NCI-H524 treated with DMSO at 0.1 percent for 48 hours (cell line): ENCODE measurements around the gene BAIAP2L1.
A peak's percentile ranks its signal among the peaks of the same experiment; 100 is the strongest.
"Not testable (repeated sequence)": the region's sequence is repeated elsewhere in the genome, so short reads cannot be mapped to it uniquely, and the experiment has no call there.

Source experiments
- DNase-seq: peaks from one replicate; lab custom pipeline; 2025; lab: John Stamatoyannopoulos, UW

Gene BAIAP2L1

DNA sequence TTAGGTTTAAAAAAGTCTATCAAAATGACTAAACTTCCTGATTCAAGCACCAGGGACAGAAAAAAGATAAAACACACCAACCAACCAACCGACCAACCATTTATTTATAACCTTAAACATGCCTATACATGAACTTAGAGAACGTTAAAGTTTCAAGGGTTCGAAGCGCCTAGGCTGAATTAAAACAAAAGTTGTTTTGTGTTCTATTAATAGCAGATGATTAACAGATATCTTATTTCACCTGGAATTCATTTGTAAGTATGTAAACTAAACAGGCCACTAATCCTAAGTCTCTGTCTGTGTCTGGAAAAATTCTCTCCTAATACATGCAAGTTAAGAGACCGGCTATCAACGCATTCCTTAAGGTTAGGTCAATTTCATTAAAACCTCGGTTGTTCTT is 1.4 kb downstream of the BAIAP2L1 start:
- DNase-seq: no peak

- no peak for DNase-seq
Measured at GRCh38 chr7:98398567-98399372, 2.1 kb downstream of the BAIAP2L1 start.

- DNase-seq: no peak
Measured at GRCh38 chr7:98396768-98397167, 4.1 kb downstream of the BAIAP2L1 start.

DNA sequence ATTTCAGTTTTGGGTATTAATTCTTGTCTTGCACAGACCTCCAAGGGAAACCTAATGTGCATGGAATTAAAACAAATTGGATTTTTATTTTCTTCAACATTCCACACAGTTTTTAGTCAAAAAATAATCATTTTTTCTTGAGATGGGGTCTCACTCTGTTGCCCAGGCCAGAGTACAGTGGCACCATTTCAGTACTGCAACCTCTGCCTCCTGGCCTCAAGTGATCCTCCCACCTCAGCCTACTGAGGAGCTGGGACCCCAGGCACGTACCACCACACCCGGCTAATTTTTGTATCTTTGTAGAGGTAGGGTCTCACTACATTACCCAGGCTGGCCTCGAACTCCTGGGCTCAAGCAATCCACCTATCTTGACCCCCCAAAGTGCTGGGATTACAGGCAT is 4.9 kb downstream of the BAIAP2L1 start:
- DNase-seq: no peak

DNA sequence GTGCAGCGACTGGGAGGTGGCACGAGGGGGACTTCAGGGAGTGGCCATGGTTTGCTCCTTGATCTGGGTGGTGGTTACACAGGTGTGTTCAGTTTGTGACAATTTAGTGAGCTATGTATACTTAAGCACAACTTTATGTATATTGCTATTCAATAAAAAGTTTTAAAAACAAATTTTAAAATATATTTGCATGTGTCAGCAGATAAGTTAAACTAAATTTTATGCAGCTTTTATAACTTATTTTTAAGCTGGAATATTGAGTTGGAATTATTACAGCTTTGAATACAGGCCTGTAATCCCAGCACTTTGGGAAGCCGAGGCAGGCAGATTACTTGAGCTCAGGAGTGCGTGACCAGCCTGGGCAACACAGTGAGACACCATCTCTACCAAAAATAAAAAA is 5.4 kb downstream of the BAIAP2L1 start:
- DNase-seq: no peak

- no peak for DNase-seq
Measured at GRCh38 chr7:98394377-98394836, 6.5 kb downstream of the BAIAP2L1 start.

- DNase-seq: no peak
Measured at GRCh38 chr7:98387544-98388226, 13.2 kb downstream of the BAIAP2L1 start.

GRCh38 chr7:98387131-98387530 is 13.8 kb downstream of the BAIAP2L1 start:
- DNase-seq: no peak

DNA sequence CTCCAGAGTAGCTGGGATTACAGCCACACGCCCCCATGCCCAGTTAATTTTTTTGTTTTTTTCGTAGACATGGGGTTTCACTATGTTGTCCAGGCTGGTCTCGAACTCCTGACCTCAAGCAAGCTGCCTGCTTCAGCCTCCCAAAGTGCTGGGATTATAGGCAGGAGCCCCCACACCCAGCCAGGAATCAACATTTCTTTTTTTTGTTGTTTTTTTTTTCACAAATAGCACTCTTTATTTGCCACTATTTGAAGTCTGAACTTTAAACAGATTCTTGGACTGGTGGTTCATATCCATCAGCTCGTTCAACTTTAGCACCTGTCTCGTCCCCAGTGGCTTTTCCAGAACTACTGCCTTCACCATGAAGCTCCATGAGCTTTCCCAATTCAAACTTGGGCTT is 15.4 kb downstream of the BAIAP2L1 start:
- not testable (repeated sequence) for DNase-seq

- no peak for DNase-seq
Measured at GRCh38 chr7:98378210-98378819, 22.6 kb downstream of the BAIAP2L1 start.

- no peak for DNase-seq
Measured at GRCh38 chr7:98376711-98377110, 24.2 kb downstream of the BAIAP2L1 start.

- DNase-seq: no peak
Measured at GRCh38 chr7:98375664-98376063, 25.2 kb downstream of the BAIAP2L1 start.

GRCh38 chr7:98374285-98374680 is 26.6 kb downstream of the BAIAP2L1 start:
- DNase-seq: no peak

DNA sequence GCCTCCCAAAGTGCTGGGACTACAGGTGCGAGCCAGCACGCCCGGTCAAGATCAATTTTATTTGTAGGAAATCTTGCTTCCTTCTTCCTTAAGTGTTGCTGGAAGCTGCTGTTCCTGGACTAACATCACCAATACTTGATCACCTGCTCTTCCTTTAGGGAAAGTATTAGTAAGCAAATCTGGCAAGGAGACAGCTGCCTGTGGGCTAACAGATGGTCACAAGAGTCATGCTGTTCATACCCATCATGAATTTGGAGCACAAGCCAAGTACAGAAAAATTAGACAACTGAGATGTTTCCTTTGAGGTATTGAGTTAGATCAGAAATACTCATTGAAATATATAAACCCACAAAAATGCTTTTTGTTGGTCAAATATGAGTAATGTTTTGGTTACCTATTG is 27.9 kb downstream of the BAIAP2L1 start:
- peak; percentile 83 for DNase-seq

DNA sequence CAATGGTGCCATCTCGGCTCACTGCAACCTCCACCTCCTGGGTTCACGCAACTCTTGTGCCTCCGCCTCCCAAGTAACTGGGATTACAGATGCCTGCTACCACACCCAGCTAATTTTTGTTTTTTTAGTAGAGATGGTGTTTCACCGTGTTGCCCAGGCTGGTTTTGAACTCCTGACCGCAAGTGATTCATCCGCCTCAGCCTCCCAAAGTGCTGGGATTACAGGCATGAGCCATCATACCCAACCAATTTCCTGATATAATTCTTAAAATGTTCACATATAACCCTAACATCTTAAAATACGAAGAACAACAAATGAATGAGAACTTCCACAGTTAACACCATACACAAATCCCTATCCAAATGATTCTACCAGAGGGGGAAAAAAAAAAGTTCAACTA is 31.2 kb downstream of the BAIAP2L1 start:
- DNase-seq: no peak

DNA sequence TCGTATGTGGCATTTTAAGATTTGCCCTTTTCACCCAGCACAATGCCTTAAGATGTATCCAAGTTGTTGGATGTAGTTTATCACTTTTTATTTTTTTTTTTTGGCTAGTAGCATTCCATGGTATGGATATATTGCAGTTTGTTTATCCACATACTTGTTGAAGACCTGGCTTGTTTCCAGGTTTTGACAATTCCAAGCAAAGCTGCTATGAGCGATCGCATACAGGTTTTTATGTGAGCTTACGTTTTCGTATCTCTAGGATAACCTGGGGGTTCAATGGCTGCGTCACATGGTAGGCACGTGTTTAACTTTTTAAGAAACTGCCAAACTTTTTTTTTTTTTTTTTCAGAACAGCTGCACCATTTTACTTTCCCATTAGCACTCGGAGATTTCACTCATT is 32.2 kb downstream of the BAIAP2L1 start:
- DNase-seq: no peak

- DNase-seq: no peak
Measured at GRCh38 chr7:98366562-98366938, 34.3 kb downstream of the BAIAP2L1 start.

GRCh38 chr7:98365863-98366561 is 34.9 kb downstream of the BAIAP2L1 start:
- DNase-seq: no peak

- no peak for DNase-seq
Measured at GRCh38 chr7:98364220-98364619, 36.7 kb downstream of the BAIAP2L1 start.

- DNase-seq: no peak
Measured at GRCh38 chr7:98362517-98362916, 38.4 kb downstream of the BAIAP2L1 start.

DNA sequence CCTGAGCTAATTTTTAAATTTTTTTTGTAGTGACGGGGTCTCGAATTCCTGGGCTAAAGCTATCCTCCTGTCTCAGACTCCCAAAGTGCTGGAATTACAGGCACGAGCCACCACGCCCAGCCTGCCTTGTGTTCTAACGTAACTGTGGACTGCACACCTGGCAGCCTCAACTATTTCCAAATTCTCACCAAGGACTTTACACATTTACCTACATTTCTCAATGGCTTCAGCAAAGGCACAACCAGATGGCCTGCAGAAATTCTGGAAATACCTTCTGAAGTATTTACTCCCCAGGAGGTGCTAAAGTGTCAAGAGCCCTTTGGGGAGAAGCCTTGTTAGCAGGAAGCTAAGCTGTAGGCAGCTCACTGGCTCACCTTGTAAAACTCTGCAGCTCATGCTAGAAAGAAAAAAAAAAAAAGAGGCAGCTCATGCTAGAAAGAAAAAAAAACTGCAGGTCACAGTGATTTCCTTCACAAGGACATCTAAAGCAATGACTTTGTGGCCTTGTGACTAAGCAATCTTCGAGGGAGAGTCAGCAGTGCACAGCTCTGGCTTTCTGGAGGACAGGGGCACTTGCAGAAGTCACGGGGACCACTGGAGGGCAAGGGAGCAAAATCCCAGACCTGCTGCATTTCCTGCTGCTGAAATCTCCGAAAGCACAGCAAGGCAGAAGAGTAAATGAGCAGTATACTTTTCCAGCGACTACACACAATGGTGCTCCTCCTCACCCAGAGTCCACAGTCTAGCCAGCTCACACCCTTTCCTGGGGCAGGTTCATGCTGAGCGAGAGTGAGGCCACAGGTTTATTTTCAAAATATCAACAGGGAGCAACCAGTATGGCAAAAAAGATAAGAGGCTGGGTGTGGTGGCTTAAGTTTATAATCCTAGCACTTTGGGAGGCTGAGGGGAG is 40.4 kb downstream of the BAIAP2L1 start:
- no peak for DNase-seq
